Measurements from ENCODE around the gene WAPL. TPM values are rescaled to one million over a fixed set of nuclear protein-coding genes. Genes with fewer than 3 reads are reported as not detected.

The WAPL gene
- total and polyA plus RNA-seq, 2 of the 13 experiments (the other 11 are each of a cell fraction or from before 2014, with no cell fraction given), result 13.2 to 43.5 TPM

DNA sequence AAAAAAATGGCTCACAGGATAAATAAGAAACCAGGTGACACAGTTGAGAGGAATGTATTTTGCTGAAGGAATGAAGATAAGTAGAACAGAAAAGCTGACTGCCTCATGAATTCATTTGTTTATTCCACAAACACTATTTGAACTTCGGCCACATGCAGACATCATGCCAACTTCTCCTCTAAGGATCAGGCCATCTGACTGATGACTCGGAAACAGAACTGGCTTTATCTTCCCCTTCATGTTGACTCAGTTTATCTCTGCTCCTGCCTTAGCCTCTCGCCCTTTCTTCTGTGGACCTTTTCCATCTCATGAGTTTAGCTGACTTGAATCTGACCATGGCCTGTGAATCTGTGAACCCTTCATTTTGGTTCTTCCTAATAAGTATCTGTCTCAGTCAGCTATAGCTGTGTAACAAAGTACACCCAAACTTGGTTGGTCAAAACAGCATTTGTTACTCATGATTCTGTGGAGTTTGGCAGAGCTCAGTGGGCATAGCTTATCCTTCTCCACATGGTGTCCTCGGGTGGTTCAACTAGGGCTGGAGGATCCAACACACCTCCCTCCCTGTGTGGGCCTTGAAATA is 111.0 kb downstream of the WAPL start (continued):
- no peak for TF ChIP-seq ATF6 (CRISPR knock-in tag; conservative IDR thresholded peaks at IDR 0.05)
- TF ChIP-seq FOSL2 (CRISPR knock-in tag; IDR thresholded peaks at IDR 0.05), result peak; percentile 81
- peak; percentile 31; the same call in 1 of the 2 replicates for TF ChIP-seq NFIC (IDR thresholded peaks at IDR 0.05; ENCODE audit: low read length)
- no peak for TF ChIP-seq SMAD1 (CRISPR knock-in tag; IDR thresholded peaks at IDR 0.05; ENCODE audit: borderline replicate concordance, low read depth)
- peak; percentile 37; the same call in 1 of the 2 replicates for TF ChIP-seq ZMYM2 (CRISPR knock-in tag; IDR thresholded peaks at IDR 0.05)
- no peak for TF ChIP-seq REPIN1 (CRISPR knock-in tag; IDR thresholded peaks at IDR 0.05; ENCODE audit: borderline replicate concordance, low read depth)
- TF ChIP-seq, protein P1, sequence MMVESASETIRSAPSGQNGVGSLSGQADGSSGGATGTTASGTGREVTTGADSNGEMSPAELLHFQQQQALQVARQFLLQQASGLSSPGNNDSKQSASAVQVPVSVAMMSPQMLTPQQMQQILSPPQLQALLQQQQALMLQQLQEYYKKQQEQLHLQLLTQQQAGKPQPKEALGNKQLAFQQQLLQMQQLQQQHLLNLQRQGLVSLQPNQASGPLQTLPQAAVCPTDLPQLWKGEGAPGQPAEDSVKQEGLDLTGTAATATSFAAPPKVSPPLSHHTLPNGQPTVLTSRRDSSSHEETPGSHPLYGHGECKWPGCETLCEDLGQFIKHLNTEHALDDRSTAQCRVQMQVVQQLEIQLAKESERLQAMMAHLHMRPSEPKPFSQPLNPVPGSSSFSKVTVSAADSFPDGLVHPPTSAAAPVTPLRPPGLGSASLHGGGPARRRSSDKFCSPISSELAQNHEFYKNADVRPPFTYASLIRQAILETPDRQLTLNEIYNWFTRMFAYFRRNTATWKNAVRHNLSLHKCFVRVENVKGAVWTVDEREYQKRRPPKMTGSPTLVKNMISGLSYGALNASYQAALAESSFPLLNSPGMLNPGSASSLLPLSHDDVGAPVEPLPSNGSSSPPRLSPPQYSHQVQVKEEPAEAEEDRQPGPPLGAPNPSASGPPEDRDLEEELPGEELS (CRISPR knock-in tag; IDR thresholded peaks at IDR 0.05), result peak; percentile 72
- TF ChIP-seq PRPF4 (IDR thresholded peaks at IDR 0.05; ENCODE audit: low read depth, low read length, poor library complexity, severe bottlenecking), result no peak
- TF ChIP-seq EP300 (IDR thresholded peaks at IDR 0.05; ENCODE audit: low read depth in 2 of 2, low read length in 2 of 2), result peak in 1 of 2 experiments; percentile 67; a peak in 2 of 4 replicates
- peak; percentile 13; the same call in 1 of the 2 replicates for TF ChIP-seq EP300 (CRISPR knock-in tag; IDR thresholded peaks at IDR 0.05; ENCODE audit: borderline replicate concordance)
- no peak for TF ChIP-seq KAT2B (IDR thresholded peaks at IDR 0.05; ENCODE audit: borderline replicate concordance, low read depth, low read length)
- peak; percentile 29 for TF ChIP-seq SKI (IDR thresholded peaks at IDR 0.05; ENCODE audit: partially characterized antibody)
- TF ChIP-seq SALL1 (CRISPR knock-in tag; IDR thresholded peaks at IDR 0.05), result peak; percentile 36
- TF ChIP-seq EHMT2 (IDR thresholded peaks at IDR 0.05; ENCODE audit: borderline replicate concordance, low read depth, low read length), result no peak
- TF ChIP-seq ZBTB40 (IDR thresholded peaks at IDR 0.05), result no peak
- no peak for TF ChIP-seq ZBTB40 (CRISPR knock-in tag; IDR thresholded peaks at IDR 0.05)
- TF ChIP-seq SOX6 (IDR thresholded peaks at IDR 0.05), result no peak
- TF ChIP-seq SOX6 (CRISPR knock-in tag; IDR thresholded peaks at IDR 0.05), result peak; percentile 73
